Measurements from ENCODE around the gene HPGDS. TPM values are rescaled to one million over a fixed set of nuclear protein-coding genes. Genes with fewer than 3 reads are reported as not detected.

The HPGDS gene
- polyA plus RNA-seq, 1 donor (not counting 4 experiments of a cell fraction or from before 2014, with no cell fraction given), result not detected

DNA sequence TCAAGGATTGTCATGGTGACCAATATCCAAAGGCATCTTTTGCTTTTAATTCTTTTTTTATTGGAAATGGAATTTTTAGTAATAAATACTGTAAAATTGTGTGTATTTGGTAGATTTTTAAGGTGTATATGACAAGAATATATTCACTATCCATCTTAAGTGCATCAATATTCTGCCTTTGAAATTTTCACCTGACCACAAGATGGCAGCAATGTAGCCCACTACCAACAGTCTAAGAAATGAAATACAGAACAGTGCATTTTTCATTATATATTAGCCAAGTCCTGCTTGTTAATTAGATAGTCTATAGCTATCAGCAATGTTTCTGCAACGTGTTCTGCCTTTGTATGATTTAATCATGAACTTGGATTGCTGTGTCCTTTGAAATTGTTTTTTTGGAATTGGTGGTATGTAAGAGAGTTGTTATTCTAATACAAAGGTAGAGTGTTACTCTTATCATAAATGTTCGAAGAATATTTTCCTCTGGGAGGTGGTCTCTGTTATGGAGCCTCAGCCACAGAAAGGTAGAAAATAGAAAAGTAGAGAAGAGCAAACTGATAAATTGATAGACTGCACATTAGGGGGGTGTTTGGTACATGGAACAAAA, 38.2 kb downstream of the HPGDS start:
- Histone ChIP-seq H2AFZ (ENCODE audit: control insufficient read depth, low read length) (no peak overlapping the region), H3K79me2 (ENCODE audit: control insufficient read depth, insufficient read depth, low read length) (no peaks in the 10 kb centered on the region), H3K9me1 (ENCODE audit: control insufficient read depth, extremely low read depth, insufficient read depth, low read length) (no peaks in the 10 kb centered on the region), H3K27ac (ENCODE audit: control insufficient read depth, insufficient read depth, low read length) (no peak overlapping the region), H3K27me3 (ENCODE audit: control insufficient read depth, extremely low read depth, insufficient read depth, low read length) (no peaks in the 10 kb centered on the region), H3K4me2 (ENCODE audit: control insufficient read depth, extremely low read depth, insufficient read depth, low read depth, low read length) (no peak overlapping the region), H3K4me1 (ENCODE audit: control insufficient read depth, extremely low read depth, insufficient read depth, low read length) (peaks cover under 1% of the 10 kb centered on the region), H3K9ac (ENCODE audit: control insufficient read depth, extremely low read depth, insufficient read depth, low read length) (no peak overlapping the region), H3K36me3 (ENCODE audit: control insufficient read depth in 2 of 2, extremely low read depth in 1 of 2, insufficient read depth in 2 of 2, low read length in 2 of 2) (no peaks in the 10 kb centered on the region), H4K20me1 (ENCODE audit: control insufficient read depth, extremely low read depth, insufficient read depth, low read length) (no peaks in the 10 kb centered on the region), H3K9me3 (ENCODE audit: control insufficient read depth, low read depth, low read length) (no peaks in the 10 kb centered on the region), H3K4me3 (ENCODE audit: control insufficient read depth in 2 of 3, extremely low read depth in 1 of 3, insufficient read depth in 2 of 3, low read depth in 1 of 3, low read length in 3 of 3) (no peak overlapping the region)
- TF ChIP-seq EZH2 (IDR thresholded peaks at IDR 0.05; ENCODE audit: low read length), result no peak
- TF ChIP-seq, protein P1, sequence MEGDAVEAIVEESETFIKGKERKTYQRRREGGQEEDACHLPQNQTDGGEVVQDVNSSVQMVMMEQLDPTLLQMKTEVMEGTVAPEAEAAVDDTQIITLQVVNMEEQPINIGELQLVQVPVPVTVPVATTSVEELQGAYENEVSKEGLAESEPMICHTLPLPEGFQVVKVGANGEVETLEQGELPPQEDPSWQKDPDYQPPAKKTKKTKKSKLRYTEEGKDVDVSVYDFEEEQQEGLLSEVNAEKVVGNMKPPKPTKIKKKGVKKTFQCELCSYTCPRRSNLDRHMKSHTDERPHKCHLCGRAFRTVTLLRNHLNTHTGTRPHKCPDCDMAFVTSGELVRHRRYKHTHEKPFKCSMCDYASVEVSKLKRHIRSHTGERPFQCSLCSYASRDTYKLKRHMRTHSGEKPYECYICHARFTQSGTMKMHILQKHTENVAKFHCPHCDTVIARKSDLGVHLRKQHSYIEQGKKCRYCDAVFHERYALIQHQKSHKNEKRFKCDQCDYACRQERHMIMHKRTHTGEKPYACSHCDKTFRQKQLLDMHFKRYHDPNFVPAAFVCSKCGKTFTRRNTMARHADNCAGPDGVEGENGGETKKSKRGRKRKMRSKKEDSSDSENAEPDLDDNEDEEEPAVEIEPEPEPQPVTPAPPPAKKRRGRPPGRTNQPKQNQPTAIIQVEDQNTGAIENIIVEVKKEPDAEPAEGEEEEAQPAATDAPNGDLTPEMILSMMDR (optimal IDR thresholded peaks at IDR 0.05 in 1 of 3, IDR thresholded peaks at IDR 0.05 in 1 of 3, conservative IDR thresholded peaks at IDR 0.05 in 1 of 3; ENCODE audit: extremely low read depth in 1 of 3, insufficient read depth in 2 of 3, low read length in 3 of 3), result peak in 2 of 3 experiments; percentile 40 to 43
- DNase-seq (ENCODE audit: low read depth, low spot score), result no peak
- dilution Hi-C loops (cut with MboI; ENCODE audit: extremely low pct_ligation_motif_present, low sequenced_read_pairs), result no loop called here
- peak; percentile 65 for FAIRE-seq

DNA sequence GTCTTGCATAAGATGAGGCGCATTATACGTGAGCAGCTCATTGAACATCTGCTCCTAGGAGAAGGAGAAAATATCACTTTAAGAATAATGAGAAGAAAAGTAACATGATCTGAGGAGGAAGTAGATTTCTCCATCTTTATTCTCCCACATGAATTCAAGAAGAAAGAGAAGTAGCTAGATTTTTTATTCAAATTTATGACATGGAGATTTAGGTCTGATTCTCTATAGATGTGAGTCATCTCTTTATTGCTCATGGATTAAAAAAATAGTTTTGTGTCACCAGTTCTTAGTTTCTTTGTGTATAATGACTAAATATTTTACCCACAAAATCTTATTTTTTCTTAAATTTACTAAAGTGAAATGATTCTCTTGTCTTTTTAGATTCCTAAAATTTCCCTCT, 40.4 kb downstream of the HPGDS start:
- no peak overlapping the region for H3K4me3 ChIP-seq (ENCODE audit: control insufficient read depth in 2 of 3, extremely low read depth in 1 of 3, insufficient read depth in 2 of 3, low read depth in 1 of 3, low read length in 3 of 3)
- TF ChIP-seq, protein P1 (optimal IDR thresholded peaks at IDR 0.05 in 1 of 3, IDR thresholded peaks at IDR 0.05 in 1 of 3, conservative IDR thresholded peaks at IDR 0.05 in 1 of 3; ENCODE audit: extremely low read depth in 1 of 3, insufficient read depth in 2 of 3, low read length in 3 of 3), result no peak
- TF ChIP-seq EZH2 (IDR thresholded peaks at IDR 0.05; ENCODE audit: low read length), result no peak
- no peak overlapping the region for H3K9ac ChIP-seq (ENCODE audit: control insufficient read depth, extremely low read depth, insufficient read depth, low read length)
- no peak for DNase-seq (ENCODE audit: low read depth, low spot score)
- no peaks in the 10 kb centered on the region for H4K20me1 ChIP-seq (ENCODE audit: control insufficient read depth, extremely low read depth, insufficient read depth, low read length)
- no peaks in the 10 kb centered on the region for H3K79me2 ChIP-seq (ENCODE audit: control insufficient read depth, insufficient read depth, low read length)
- H3K9me1 ChIP-seq (ENCODE audit: control insufficient read depth, extremely low read depth, insufficient read depth, low read length), result no peaks in the 10 kb centered on the region
- dilution Hi-C loops (cut with MboI; ENCODE audit: extremely low pct_ligation_motif_present, low sequenced_read_pairs), result no loop called here
- H2AFZ ChIP-seq (ENCODE audit: control insufficient read depth, low read length), result no peak overlapping the region
- H3K4me2 ChIP-seq (ENCODE audit: control insufficient read depth, extremely low read depth, insufficient read depth, low read depth, low read length), result no peak overlapping the region
- no peaks in the 10 kb centered on the region for H3K36me3 ChIP-seq (ENCODE audit: control insufficient read depth in 2 of 2, extremely low read depth in 1 of 2, insufficient read depth in 2 of 2, low read length in 2 of 2)
- no peaks in the 10 kb centered on the region for H3K27me3 ChIP-seq (ENCODE audit: control insufficient read depth, extremely low read depth, insufficient read depth, low read length)
- H3K9me3 ChIP-seq (ENCODE audit: control insufficient read depth, low read depth, low read length), result no peaks in the 10 kb centered on the region
- FAIRE-seq, result no peak
- H3K27ac ChIP-seq (ENCODE audit: control insufficient read depth, insufficient read depth, low read length), result no peak overlapping the region
- peaks cover 8% of the 10 kb centered on the region for H3K4me1 ChIP-seq (ENCODE audit: control insufficient read depth, extremely low read depth, insufficient read depth, low read length)

Measured in keratinocyte (primary cell).